ENCODE results near the gene DNM3. TPM values are rescaled to one million over a fixed set of nuclear protein-coding genes. Genes with fewer than 3 reads are reported as not detected.

The DNM3 gene
- total RNA-seq, 1 experiment from 2014 or later = 2.7 TPM

- H3K79me1 ChIP-seq (ENCODE audit: insufficient read depth, low read depth, low read length, poor library complexity, severe bottlenecking) = no peaks in the 10 kb centered on the region
- no CpG with 5 or more reads among the region's 1 CpG for WGBS (ENCODE audit: extremely low coverage, insufficient read length, low lambda C conversion rate)
- H3K4me3 Mint-ChIP-seq = no peak overlapping the region
- no peak overlapping the region for H2BK12ac ChIP-seq (ENCODE audit: insufficient read length, low read depth, low read length)
- no peak overlapping the region for H3K9ac ChIP-seq (ENCODE audit: extremely low read depth, insufficient read length, low read length)
- no peaks in the 10 kb centered on the region for H3K27me3 ChIP-seq (ENCODE audit: insufficient read depth, low read length)
- H2AK5ac ChIP-seq (ENCODE audit: insufficient read length, low read length) = no peak overlapping the region
- H4K5ac ChIP-seq (ENCODE audit: insufficient read length, low read depth, low read length) = no peak overlapping the region
- peaks cover 4 to 11% (median 8%) of the 10 kb centered on the region in 3 experiments; a peak in 4 of 7 replicates for H3K36me3 Mint-ChIP-seq (ENCODE audit: insufficient read depth in 1 of 3, low read depth in 3 of 3)
- H2AFZ ChIP-seq (ENCODE audit: low read length) = no peak overlapping the region
- peaks cover 0 to 5% of the 10 kb centered on the region in 2 experiments; a peak in 2 of 5 replicates for H3K9me3 Mint-ChIP-seq
- no peaks in the 10 kb centered on the region for H3K23me2 ChIP-seq (ENCODE audit: insufficient read length, low read depth, low read length, poor library complexity, severe bottlenecking)
- no peak overlapping the region for H3K18ac ChIP-seq (ENCODE audit: insufficient read length, low read depth, low read length)
- H3K4me2 ChIP-seq (ENCODE audit: insufficient read depth, insufficient read length, low read length) = no peak overlapping the region
- H3K9me3 ChIP-seq (ENCODE audit: control insufficient read depth, low read depth, low read length) = no peaks in the 10 kb centered on the region
- H3K14ac ChIP-seq (ENCODE audit: insufficient read depth, low read length) = no peak overlapping the region
- no peak overlapping the region for H2BK5ac ChIP-seq (ENCODE audit: insufficient read length, low read length)
- H3K23ac ChIP-seq (ENCODE audit: insufficient read length, low read depth, low read length) = no peak overlapping the region
- H3K4me1 ChIP-seq (ENCODE audit: insufficient read depth, low read length) = peaks cover 17% of the 10 kb centered on the region
- H3K56ac ChIP-seq (ENCODE audit: insufficient read length, low read depth, low read length) = no peak overlapping the region
- H2BK15ac ChIP-seq (ENCODE audit: low read depth, low read length) = no peak overlapping the region
- no peak overlapping the region for H3K27ac Mint-ChIP-seq
- H3K4ac ChIP-seq (ENCODE audit: low read depth, low read length) = no peak overlapping the region
- no peak overlapping the region for H4K91ac ChIP-seq (ENCODE audit: insufficient read length, low read depth, low read length)
- H3K27me3 Mint-ChIP-seq (ENCODE audit: low read depth) = no peaks in the 10 kb centered on the region
- H3K4me1 Mint-ChIP-seq = peaks cover 34 to 35% of the 10 kb centered on the region in 2 experiments
- no peaks in the 10 kb centered on the region for H3K79me2 ChIP-seq (ENCODE audit: insufficient read depth, low read length)
- no peak overlapping the region for H3K27ac ChIP-seq (ENCODE audit: insufficient read length, low read depth, low read length)
- H2BK20ac ChIP-seq (ENCODE audit: low read depth, low read length, poor library complexity, severe bottlenecking) = no peak overlapping the region
- no peak overlapping the region for H3T11ph ChIP-seq (ENCODE audit: low read length)
- H2BK120ac ChIP-seq (ENCODE audit: low read depth, low read length, poor library complexity, severe bottlenecking) = no peak overlapping the region
- no peaks in the 10 kb centered on the region for H4K20me1 ChIP-seq (ENCODE audit: control insufficient read depth, insufficient read depth, insufficient read length)
- TF ChIP-seq, protein P1, sequence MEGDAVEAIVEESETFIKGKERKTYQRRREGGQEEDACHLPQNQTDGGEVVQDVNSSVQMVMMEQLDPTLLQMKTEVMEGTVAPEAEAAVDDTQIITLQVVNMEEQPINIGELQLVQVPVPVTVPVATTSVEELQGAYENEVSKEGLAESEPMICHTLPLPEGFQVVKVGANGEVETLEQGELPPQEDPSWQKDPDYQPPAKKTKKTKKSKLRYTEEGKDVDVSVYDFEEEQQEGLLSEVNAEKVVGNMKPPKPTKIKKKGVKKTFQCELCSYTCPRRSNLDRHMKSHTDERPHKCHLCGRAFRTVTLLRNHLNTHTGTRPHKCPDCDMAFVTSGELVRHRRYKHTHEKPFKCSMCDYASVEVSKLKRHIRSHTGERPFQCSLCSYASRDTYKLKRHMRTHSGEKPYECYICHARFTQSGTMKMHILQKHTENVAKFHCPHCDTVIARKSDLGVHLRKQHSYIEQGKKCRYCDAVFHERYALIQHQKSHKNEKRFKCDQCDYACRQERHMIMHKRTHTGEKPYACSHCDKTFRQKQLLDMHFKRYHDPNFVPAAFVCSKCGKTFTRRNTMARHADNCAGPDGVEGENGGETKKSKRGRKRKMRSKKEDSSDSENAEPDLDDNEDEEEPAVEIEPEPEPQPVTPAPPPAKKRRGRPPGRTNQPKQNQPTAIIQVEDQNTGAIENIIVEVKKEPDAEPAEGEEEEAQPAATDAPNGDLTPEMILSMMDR (conservative IDR thresholded peaks at IDR 0.05) = no peak
- DNase-seq = no peak
- no peak overlapping the region for H4K8ac ChIP-seq (replicated peaks; ENCODE audit: insufficient read length, low read depth, low read length)
These were observed 122.5 kb downstream of the DNM3 start for GRCh38 chr1:171963762-171964161.
